CD4-positive, alpha-beta T cell (primary cell): ENCODE data around the gene MMAA. TPM values are rescaled to one million over a fixed set of nuclear protein-coding genes. Genes with fewer than 3 reads are reported as not detected.

Source experiments
- ATAC-seq: fragments of 200-7000 bp; cut with Tn5 transposase; one replicate; pipeline ENCODE4 v1.10.0; 2022; ENCODE audit warnings: mild to moderate bottlenecking; ENCODE audit not compliant: poor library complexity
- CTCF ChIA-PET: fragments of 350-600 bp; sonication (Branson Sonifier 250); formaldehyde crosslinking; loops from one replicate; lab custom pipeline; 2021; ENCODE audit warnings: antibody characterized with exemption, inconsistent platforms; lab: Charles Lee
- POLR2A ChIA-PET: fragments of 350-600 bp; sonication (Branson Sonifier 250); formaldehyde crosslinking; loops from one replicate; lab custom pipeline; 2021; ENCODE audit warnings: antibody characterized with exemption, inconsistent platforms; lab: Charles Lee
- DNase-seq, 14 experiments: peaks; one replicate each; pipeline ENCODE4 v3.0.0-alpha.2; 2013 to 2020; ENCODE audit warnings: mixed read lengths in 2 of 14
- H3K27ac ChIP-seq, 2 donors: one replicate each; pipeline versions ENCODE4 v1.5.1 to v1.7.0; 2013; ENCODE audit warnings: low read length in 2 of 2, low read depth in 1 of 2, mild to moderate bottlenecking in 1 of 2
- H3K27me3 ChIP-seq, 2 experiments: 1 replicate in 1 of 2; 2 replicates in 1 of 2; pipeline versions ENCODE4 v1.6.1 to v1.7.0; 2013; ENCODE audit warnings: low read length in 2 of 2, control low read depth in 1 of 2, mild to moderate bottlenecking in 1 of 2, moderate library complexity in 1 of 2; ENCODE audit not compliant: insufficient read depth in 2 of 2, control insufficient read depth in 1 of 2
- H3K36me3 ChIP-seq: one replicate; pipeline ENCODE4 v1.6.1; 2013; ENCODE audit warnings: low read length, control low read depth; ENCODE audit not compliant: insufficient read depth
- H3K4me1 ChIP-seq: one replicate; pipeline ENCODE4 v1.6.1; 2013; ENCODE audit warnings: low read length, control low read depth; ENCODE audit not compliant: insufficient read depth
- H3K4me3 ChIP-seq: one replicate; pipeline ENCODE4 v1.5.1; 2013; ENCODE audit warnings: mild to moderate bottlenecking, low read length, moderate library complexity
- H3K9me3 ChIP-seq, 2 experiments: 1 replicate in 1 of 2; 2 replicates in 1 of 2; pipeline versions ENCODE4 v1.6.1 to v1.7.0; 2013; ENCODE audit warnings: low read length in 2 of 2, mild to moderate bottlenecking in 2 of 2, control low read depth in 1 of 2, moderate library complexity in 1 of 2; ENCODE audit not compliant: control insufficient read depth in 1 of 2, insufficient read depth in 1 of 2
- H3K27ac Mint-ChIP-seq: one replicate; pipeline ENCODE4 v1.8.0; 2020; ENCODE audit warnings: mixed read lengths
- H3K27me3 Mint-ChIP-seq: one replicate; pipeline ENCODE4 v1.8.0; 2021; ENCODE audit warnings: mixed read lengths
- H3K36me3 Mint-ChIP-seq: one replicate; pipeline ENCODE4 v1.8.0; 2021; ENCODE audit warnings: low read depth, mixed read lengths
- H3K4me1 Mint-ChIP-seq: one replicate; pipeline ENCODE4 v1.8.0; 2021; ENCODE audit warnings: low read depth, mixed read lengths
- H3K4me3 Mint-ChIP-seq: one replicate; pipeline ENCODE4 v1.8.0; 2020; ENCODE audit warnings: mild to moderate bottlenecking, mixed read lengths
- H3K9me3 Mint-ChIP-seq: one replicate; pipeline ENCODE4 v1.8.0; 2020; ENCODE audit warnings: mixed read lengths
- intact Hi-C, 2 experiments: fragments of 100-400 bp; cut with DNase I in 1 of 2; cut with micrococcal nuclease in 1 of 2; formaldehyde crosslinking; loops; one replicate each; pipeline versions ENCODE4 v1.15.1 to v1.9.0; 2023 to 2025; cut with DNase I, micrococcal nuclease
- total RNA-seq, 174 experiments: library from RNA in 2 of 174; stranded (reverse) in 2 of 174; gene quantifications; one replicate each; pipeline ENCODE4 v1.2.3 and lab custom pipeline; 2021 to 2026
- TF ChIP-seq, protein P1 (sequence below): fragments of 200-600 bp; IDR thresholded peaks from one replicate; pipeline ENCODE4 v1.8.0; 2022; ENCODE audit warnings: antibody characterized with exemption, mild to moderate bottlenecking

Gene MMAA
- total RNA-seq, 2 experiments from 2014 or later = 7.0 to 7.2 TPM

DNA sequence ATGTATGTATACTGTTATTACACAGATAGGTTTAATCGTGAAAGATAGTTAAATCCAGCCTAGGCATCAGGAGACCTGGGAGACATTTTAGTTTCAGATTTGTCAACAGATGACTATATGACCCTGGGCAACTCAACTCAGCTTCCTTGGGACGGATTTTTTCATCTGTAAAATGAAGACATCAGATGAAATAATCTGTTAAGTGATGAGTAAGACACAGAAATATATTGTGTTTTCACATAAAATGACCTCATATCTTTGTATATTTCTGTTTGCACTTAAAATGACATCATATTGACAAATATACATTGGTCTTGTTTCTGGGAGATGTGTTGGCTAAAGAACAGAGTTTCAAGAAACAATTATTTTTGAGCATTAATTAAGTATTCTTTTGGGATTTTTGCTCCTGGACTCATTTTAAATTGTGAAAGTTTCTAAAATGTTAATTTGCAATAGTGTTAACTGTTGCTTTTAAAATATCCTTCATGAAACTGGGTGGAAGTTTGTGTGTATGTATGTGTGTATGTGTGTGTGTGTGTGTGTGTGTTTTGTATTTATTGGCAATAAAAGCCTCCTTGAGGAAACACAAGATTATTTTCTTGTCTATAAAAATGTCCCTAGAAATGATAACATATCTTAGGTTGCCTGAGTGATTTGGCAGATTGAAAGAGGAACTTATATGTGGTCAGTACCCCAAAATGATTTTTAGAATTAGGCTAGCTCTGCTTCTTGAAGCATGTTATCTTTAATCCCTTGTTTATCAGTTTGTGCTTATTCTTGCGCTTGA lies 29.1 kb upstream of the MMAA start:
- H3K4me3 ChIP-seq = no peak overlapping the region
- ChIA-PET POLR2A (no interaction called here), CTCF (no interaction called here)
- Mint-ChIP-seq H3K4me1 (no peaks in the 10 kb centered on the region), H3K27me3 (peaks cover 26% of the 10 kb centered on the region), H3K27ac (no peak overlapping the region), H3K9me3 (peaks cover 5% of the 10 kb centered on the region), H3K4me3 (no peak overlapping the region), H3K36me3 (no peaks in the 10 kb centered on the region)
- intact Hi-C loops = no loop called here
- peaks cover 0 to 5% of the 10 kb centered on the region in 2 experiments for H3K27me3 ChIP-seq
- H3K36me3 ChIP-seq = no peaks in the 10 kb centered on the region
- no peaks in the 10 kb centered on the region for H3K4me1 ChIP-seq
- no peak overlapping the region for H3K27ac ChIP-seq
- ATAC-seq (no peak), DNase-seq (no peak)
- TF ChIP-seq, protein P1, sequence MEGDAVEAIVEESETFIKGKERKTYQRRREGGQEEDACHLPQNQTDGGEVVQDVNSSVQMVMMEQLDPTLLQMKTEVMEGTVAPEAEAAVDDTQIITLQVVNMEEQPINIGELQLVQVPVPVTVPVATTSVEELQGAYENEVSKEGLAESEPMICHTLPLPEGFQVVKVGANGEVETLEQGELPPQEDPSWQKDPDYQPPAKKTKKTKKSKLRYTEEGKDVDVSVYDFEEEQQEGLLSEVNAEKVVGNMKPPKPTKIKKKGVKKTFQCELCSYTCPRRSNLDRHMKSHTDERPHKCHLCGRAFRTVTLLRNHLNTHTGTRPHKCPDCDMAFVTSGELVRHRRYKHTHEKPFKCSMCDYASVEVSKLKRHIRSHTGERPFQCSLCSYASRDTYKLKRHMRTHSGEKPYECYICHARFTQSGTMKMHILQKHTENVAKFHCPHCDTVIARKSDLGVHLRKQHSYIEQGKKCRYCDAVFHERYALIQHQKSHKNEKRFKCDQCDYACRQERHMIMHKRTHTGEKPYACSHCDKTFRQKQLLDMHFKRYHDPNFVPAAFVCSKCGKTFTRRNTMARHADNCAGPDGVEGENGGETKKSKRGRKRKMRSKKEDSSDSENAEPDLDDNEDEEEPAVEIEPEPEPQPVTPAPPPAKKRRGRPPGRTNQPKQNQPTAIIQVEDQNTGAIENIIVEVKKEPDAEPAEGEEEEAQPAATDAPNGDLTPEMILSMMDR = no peak
- H3K9me3 ChIP-seq = no peaks in the 10 kb centered on the region

- no peaks in the 10 kb centered on the region for H3K36me3 Mint-ChIP-seq
- intact Hi-C loops = no loop called here
- H3K9me3 ChIP-seq = peaks cover 4 to 9% of the 10 kb centered on the region in 2 experiments
- H3K36me3 ChIP-seq = no peaks in the 10 kb centered on the region
- no peak for ATAC-seq
- peaks cover 17% of the 10 kb centered on the region for H3K27me3 Mint-ChIP-seq
- no peak overlapping the region for H3K4me3 Mint-ChIP-seq
- no peak overlapping the region for H3K27ac Mint-ChIP-seq
- H3K4me3 ChIP-seq = no peak overlapping the region
- H3K4me1 ChIP-seq = no peaks in the 10 kb centered on the region
- peaks cover 0 to 8% of the 10 kb centered on the region in 2 experiments for H3K27me3 ChIP-seq
- ChIA-PET CTCF (no interaction called here), POLR2A (no interaction called here)
- H3K4me1 Mint-ChIP-seq = no peaks in the 10 kb centered on the region
- TF ChIP-seq, protein P1 = no peak
- DNase-seq = no peak
- H3K9me3 Mint-ChIP-seq = no peaks in the 10 kb centered on the region
- no peak overlapping the region for H3K27ac ChIP-seq
These were observed 16.9 kb upstream of the MMAA start for GRCh38 chr4:145602129-145602760.

DNA sequence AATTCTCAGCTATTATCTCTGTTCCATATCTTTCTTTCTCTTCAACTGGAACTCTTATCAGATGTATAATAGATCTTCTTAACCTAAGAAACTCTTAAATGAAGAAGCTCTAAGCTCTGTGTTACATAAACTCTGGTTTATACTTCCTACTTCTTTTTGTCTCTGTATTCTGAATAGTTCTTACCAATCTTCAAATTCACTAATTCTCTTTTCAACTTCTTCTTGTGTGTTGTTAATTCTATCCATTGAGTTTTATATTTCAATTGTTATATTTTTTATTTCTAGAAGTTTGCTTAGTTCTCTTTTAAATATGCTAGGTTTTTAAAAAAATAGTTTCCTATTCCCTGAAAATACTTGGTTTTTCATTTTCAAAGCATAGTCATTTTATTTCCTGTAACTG lies 13.2 kb upstream of the MMAA start:
- H3K36me3 Mint-ChIP-seq = no peaks in the 10 kb centered on the region
- no peak for ATAC-seq
- TF ChIP-seq, protein P1 = no peak
- Histone ChIP-seq H3K27ac (no peak overlapping the region), H3K4me1 (no peaks in the 10 kb centered on the region), H3K4me3 (no peak overlapping the region), H3K9me3 (peaks cover 4 to 9% of the 10 kb centered on the region in 2 experiments), H3K36me3 (no peaks in the 10 kb centered on the region), H3K27me3 (no peaks in the 10 kb centered on the region)
- ChIA-PET POLR2A (no interaction called here), CTCF (no interaction called here)
- intact Hi-C loops = no loop called here
- H3K4me3 Mint-ChIP-seq = no peak overlapping the region
- peaks cover 10% of the 10 kb centered on the region for H3K27me3 Mint-ChIP-seq
- H3K4me1 Mint-ChIP-seq = peaks cover 6% of the 10 kb centered on the region
- H3K9me3 Mint-ChIP-seq = no peaks in the 10 kb centered on the region
- no peak for DNase-seq
- no peak overlapping the region for H3K27ac Mint-ChIP-seq
